ENCODE data around the gene COLQ. TPM values are rescaled to one million over a fixed set of nuclear protein-coding genes. Genes with fewer than 3 reads are reported as not detected.

COLQ gene
- total RNA-seq, 1 experiment from 2014 or later = 1.9 TPM

- no TSS peak for BruUV-seq (replicated peaks)
- Histone ChIP-seq H3K9ac (ENCODE audit: low read length) (no peak overlapping the region), H3K4me1 (ENCODE audit: control insufficient read depth in 1 of 2, insufficient read depth in 2 of 2, low read length in 2 of 2) (no peaks in the 10 kb centered on the region), H2AFZ (ENCODE audit: low read depth, low read length, poor library complexity, severe bottlenecking) (no peak overlapping the region), H3K79me2 (ENCODE audit: insufficient read depth, low read length) (no peaks in the 10 kb centered on the region), H4K20me1 (ENCODE audit: insufficient read depth) (no peaks in the 10 kb centered on the region), H3K27me3 (ENCODE audit: insufficient read depth, low read length) (no peaks in the 10 kb centered on the region), H3K27ac (ENCODE audit: low read depth, low read length) (no peak overlapping the region), H3K36me3 (ENCODE audit: control insufficient read depth in 1 of 2, insufficient read depth in 2 of 2, low read length in 2 of 2) (no peaks in the 10 kb centered on the region), H3K9me3 (ENCODE audit: control insufficient read depth in 1 of 2, insufficient read depth in 1 of 2, low read depth in 1 of 2, low read length in 2 of 2) (no peaks in the 10 kb centered on the region), H3K4me2 (ENCODE audit: low read length) (no peak overlapping the region), H3K4me3 (replicated peaks in 1 of 2; ENCODE audit: low read depth in 1 of 2, low read length in 2 of 2) (no peak overlapping the region), H3K9me2 (ENCODE audit: insufficient read depth) (no peaks in the 10 kb centered on the region)
- RAD21 ChIA-PET (ENCODE audit: low non-redundant PET in 1 of 2, low total read pairs in 2 of 2, uncharacterized antibody in 2 of 2, unreplicated experiment in 2 of 2) = no interaction called here
- POLR2A ChIA-PET = no interaction called here
- intact Hi-C loops (cut with micrococcal nuclease) = no loop called here
- no peak for TF ChIP-seq FOSL1 (IDR thresholded peaks at IDR 0.05; ENCODE audit: low read depth)
- ATAC-seq (no peak), DNase-seq (ENCODE audit: low read depth, low spot score) (no peak)
- CTCF ChIA-PET = no interaction called here
Measured at GRCh38 chr3:15451216-15452113, 70.0 kb downstream of the COLQ start.

- Histone ChIP-seq H3K4me1 (ENCODE audit: control insufficient read depth in 1 of 2, insufficient read depth in 2 of 2, low read length in 2 of 2) (no peaks in the 10 kb centered on the region), H3K27me3 (ENCODE audit: insufficient read depth, low read length) (no peaks in the 10 kb centered on the region), H3K4me3 (replicated peaks in 1 of 2; ENCODE audit: low read depth in 1 of 2, low read length in 2 of 2) (no peak overlapping the region), H3K9me3 (ENCODE audit: control insufficient read depth in 1 of 2, insufficient read depth in 1 of 2, low read depth in 1 of 2, low read length in 2 of 2) (no peaks in the 10 kb centered on the region), H4K20me1 (ENCODE audit: insufficient read depth) (no peaks in the 10 kb centered on the region), H3K4me2 (ENCODE audit: low read length) (no peak overlapping the region), H2AFZ (ENCODE audit: low read depth, low read length, poor library complexity, severe bottlenecking) (no peak overlapping the region), H3K79me2 (ENCODE audit: insufficient read depth, low read length) (no peaks in the 10 kb centered on the region), H3K27ac (ENCODE audit: low read depth, low read length) (no peak overlapping the region), H3K9ac (ENCODE audit: low read length) (no peak overlapping the region), H3K9me2 (ENCODE audit: insufficient read depth) (no peaks in the 10 kb centered on the region), H3K36me3 (ENCODE audit: control insufficient read depth in 1 of 2, insufficient read depth in 2 of 2, low read length in 2 of 2) (no peaks in the 10 kb centered on the region)
- RAD21 ChIA-PET (ENCODE audit: low non-redundant PET in 1 of 2, low total read pairs in 2 of 2, uncharacterized antibody in 2 of 2, unreplicated experiment in 2 of 2) = no interaction called here
- CTCF ChIA-PET = no interaction called here
- no peak for ATAC-seq
- no TSS peak for BruUV-seq (replicated peaks)
- POLR2A ChIA-PET = no interaction called here
- intact Hi-C loops (cut with micrococcal nuclease) = no loop called here
- no peak for DNase-seq (ENCODE audit: low read depth, low spot score)
- TF ChIP-seq MAX (IDR thresholded peaks at IDR 0.05) (no peak), CTCF (IDR thresholded peaks at IDR 0.05 in 2 of 3, conservative IDR thresholded peaks at IDR 0.05 in 1 of 3; ENCODE audit: borderline replicate concordance in 1 of 3, insufficient read depth in 1 of 3, low read depth in 2 of 3, low read length in 2 of 3) (no peak), SP1 (IDR thresholded peaks at IDR 0.05; ENCODE audit: low read depth) (no peak), RAD21 (IDR thresholded peaks at IDR 0.05; ENCODE audit: low read depth) (no peak), CEBPB (IDR thresholded peaks at IDR 0.05; ENCODE audit: low read depth) (no peak), ZBTB33 (IDR thresholded peaks at IDR 0.05; ENCODE audit: extremely low read depth, insufficient replicate concordance, low read length) (no peak), FOSL1 (IDR thresholded peaks at IDR 0.05; ENCODE audit: low read depth) (no peak), TCF7L2 (IDR thresholded peaks at IDR 0.05; ENCODE audit: borderline replicate concordance, extremely low read depth, insufficient read depth, insufficient read length) (no peak), SIN3A (IDR thresholded peaks at IDR 0.05; ENCODE audit: low read depth) (no peak), ELF1 (IDR thresholded peaks at IDR 0.05; ENCODE audit: borderline replicate concordance, low read depth) (no peak), ZNF274 (IDR thresholded peaks at IDR 0.05; ENCODE audit: low read depth, low read length) (no peak)
Measured at GRCh38 chr3:15450438-15451215, 70.9 kb downstream of the COLQ start.
